HFF-Myc (cell line): ENCODE results near the gene NLK.
A peak's percentile ranks its signal among the peaks of the same experiment; 100 is the strongest.
"Not testable (repeated sequence)": the region's sequence is repeated elsewhere in the genome, so short reads cannot be mapped to it uniquely, and the experiment has no call there.

ENCODE experiments used
- DNase-seq: peaks from one replicate; pipeline ENCODE4 v3.0.0-alpha.2; 2011; ENCODE audit warnings: low read depth; ENCODE audit errors: extremely low read depth
- H3K4me3 ChIP-seq: replicated peaks from 2 replicates; pipeline ENCODE4 v1.5.1; 2011; ENCODE audit warnings: low read depth, mild to moderate bottlenecking, control low read depth, low read length
- TF ChIP-seq, protein P1 (sequence below): IDR thresholded peaks from 2 replicates; pipeline ENCODE4 v1.5.1; 2012; ENCODE audit warnings: mild to moderate bottlenecking, low read depth, low read length, control low read depth; ENCODE audit errors: missing control alignments

Gene NLK

DNA sequence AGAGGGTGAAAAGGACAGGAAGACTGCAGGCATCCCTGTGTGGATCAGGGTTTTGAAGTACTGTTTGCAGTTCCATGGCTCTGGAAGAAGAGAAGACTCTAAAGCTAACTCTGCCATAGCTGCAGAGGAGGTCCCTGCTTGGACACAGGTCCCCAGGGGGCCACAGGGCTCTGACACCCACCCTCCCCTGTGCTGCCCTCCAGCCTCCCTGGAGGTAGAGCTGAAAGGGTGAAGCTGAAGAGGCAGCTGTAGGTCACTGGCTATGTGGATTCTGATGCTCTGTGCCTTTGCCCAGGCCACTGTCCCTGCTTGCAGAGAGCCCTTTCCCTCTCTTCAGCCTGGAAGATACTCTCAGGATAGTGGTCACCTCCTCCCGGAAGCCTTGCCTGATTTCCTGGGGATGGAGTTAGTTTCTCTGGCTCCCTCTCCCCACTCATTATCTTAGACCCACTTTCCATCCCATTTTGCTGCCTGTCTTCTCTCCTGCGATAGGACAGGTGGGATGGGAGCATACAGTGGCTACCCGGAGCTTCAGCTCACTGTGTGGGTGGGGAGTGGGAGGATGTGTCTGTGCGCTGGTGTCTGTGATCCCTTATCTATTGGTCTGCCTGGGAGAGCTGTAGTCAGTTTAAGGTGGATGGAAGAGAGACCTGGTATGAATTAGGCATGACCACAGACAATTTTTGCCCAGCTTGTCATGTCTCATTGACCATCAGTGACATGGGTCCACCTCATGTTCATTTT lies 186.7 kb downstream of the NLK start:
- no peak for DNase-seq
- no peak overlapping the region for H3K4me3 ChIP-seq
- TF ChIP-seq, protein P1, sequence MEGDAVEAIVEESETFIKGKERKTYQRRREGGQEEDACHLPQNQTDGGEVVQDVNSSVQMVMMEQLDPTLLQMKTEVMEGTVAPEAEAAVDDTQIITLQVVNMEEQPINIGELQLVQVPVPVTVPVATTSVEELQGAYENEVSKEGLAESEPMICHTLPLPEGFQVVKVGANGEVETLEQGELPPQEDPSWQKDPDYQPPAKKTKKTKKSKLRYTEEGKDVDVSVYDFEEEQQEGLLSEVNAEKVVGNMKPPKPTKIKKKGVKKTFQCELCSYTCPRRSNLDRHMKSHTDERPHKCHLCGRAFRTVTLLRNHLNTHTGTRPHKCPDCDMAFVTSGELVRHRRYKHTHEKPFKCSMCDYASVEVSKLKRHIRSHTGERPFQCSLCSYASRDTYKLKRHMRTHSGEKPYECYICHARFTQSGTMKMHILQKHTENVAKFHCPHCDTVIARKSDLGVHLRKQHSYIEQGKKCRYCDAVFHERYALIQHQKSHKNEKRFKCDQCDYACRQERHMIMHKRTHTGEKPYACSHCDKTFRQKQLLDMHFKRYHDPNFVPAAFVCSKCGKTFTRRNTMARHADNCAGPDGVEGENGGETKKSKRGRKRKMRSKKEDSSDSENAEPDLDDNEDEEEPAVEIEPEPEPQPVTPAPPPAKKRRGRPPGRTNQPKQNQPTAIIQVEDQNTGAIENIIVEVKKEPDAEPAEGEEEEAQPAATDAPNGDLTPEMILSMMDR: no peak

GRCh38 chr17:28230011-28230410 lies 187.5 kb downstream of the NLK start:
- TF ChIP-seq, protein P1: no peak
- no peak for DNase-seq
- no peak overlapping the region for H3K4me3 ChIP-seq

- H3K4me3 ChIP-seq, DNase-seq: not testable (repeated sequence)
Observed at GRCh38 chr17:28230607-28231006, 188.1 kb downstream of the NLK start.

- H3K4me3 ChIP-seq, DNase-seq: not testable (repeated sequence)
Observed at GRCh38 chr17:28231624-28232023, 189.1 kb downstream of the NLK start.

DNA sequence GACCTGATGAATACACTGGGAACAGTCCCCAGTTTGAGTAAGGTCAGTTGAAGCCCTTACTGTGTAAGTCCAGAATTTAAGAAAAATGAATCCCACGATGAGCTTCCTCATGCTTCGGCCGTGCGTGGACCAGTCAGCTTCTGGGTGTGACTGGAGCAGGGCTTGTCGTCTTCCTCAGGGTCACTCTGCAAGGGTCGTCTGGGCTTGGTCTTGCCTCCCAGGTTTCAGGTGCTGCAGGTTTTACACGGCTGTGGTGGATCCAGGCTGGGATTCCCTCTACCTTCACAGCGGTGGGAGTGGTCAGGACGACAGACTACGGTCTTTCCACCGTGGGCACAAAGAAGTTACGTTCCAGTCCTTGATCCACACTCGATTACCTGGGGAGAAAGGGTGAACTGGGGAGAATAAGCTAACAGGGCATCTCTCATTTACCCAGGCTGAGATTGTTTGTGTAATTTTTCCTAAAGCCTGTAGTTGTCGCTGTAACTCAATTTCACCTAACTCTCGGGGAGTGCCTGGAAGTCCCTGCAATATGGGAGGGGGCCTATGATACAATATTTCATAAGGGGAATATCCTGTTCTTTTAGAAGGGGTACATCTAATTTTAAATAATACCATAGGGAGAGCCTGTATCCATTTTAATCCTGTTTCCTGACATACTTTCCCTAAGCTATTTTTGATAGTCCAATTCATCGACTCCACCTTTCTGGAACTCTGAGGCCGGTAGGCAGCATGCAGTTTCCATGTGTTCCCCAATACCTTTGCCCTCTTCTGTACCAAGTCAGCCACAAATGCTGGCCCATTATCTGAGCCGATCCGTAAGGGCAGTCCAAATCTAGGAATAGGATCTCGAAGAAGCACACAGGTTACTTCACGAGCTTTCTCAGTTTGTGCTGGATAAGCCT lies 190.7 kb downstream of the NLK start:
- H3K4me3 ChIP-seq, DNase-seq: not testable (repeated sequence)

GRCh38 chr17:28233872-28234856 lies 191.7 kb downstream of the NLK start:
- not testable (repeated sequence) for DNase-seq, H3K4me3 ChIP-seq

More for the DNA sequence above, 190.7 kb downstream of the NLK start:
- TF ChIP-seq, protein P1: peak; percentile 42

- DNase-seq, H3K4me3 ChIP-seq: not testable (repeated sequence)
Observed at GRCh38 chr17:28235066-28235700, 192.7 kb downstream of the NLK start.

DNA sequence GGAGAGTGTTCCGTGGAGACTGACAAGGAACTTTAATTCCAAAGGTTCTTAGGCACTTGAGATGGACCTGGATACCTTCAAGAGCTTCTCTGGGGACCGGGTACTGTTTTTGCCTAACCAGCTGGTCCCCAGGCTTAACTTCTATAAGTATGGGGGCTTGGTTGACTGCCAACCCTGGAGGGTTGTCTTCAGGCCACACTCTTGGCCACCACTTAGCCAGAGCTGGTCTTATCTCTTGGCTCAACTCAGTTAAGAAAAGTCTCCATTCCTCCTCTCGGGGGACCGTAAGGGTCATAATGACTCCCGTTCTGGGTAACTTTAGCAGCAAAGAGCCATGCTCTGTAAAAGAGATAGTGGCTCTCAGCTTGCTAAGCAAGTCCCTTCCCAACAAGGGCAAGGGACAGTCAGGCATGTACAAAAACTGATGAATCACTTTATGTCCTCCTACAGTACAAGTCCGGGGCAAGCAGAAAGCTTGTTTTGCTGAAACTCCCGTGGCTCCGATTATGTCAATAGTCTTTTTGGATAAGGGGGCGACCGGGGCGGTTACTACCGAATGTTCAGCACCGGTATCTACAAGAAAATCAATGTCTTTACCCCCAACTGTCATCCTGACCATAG lies 193.7 kb downstream of the NLK start:
- DNase-seq, H3K4me3 ChIP-seq: not testable (repeated sequence)

DNA sequence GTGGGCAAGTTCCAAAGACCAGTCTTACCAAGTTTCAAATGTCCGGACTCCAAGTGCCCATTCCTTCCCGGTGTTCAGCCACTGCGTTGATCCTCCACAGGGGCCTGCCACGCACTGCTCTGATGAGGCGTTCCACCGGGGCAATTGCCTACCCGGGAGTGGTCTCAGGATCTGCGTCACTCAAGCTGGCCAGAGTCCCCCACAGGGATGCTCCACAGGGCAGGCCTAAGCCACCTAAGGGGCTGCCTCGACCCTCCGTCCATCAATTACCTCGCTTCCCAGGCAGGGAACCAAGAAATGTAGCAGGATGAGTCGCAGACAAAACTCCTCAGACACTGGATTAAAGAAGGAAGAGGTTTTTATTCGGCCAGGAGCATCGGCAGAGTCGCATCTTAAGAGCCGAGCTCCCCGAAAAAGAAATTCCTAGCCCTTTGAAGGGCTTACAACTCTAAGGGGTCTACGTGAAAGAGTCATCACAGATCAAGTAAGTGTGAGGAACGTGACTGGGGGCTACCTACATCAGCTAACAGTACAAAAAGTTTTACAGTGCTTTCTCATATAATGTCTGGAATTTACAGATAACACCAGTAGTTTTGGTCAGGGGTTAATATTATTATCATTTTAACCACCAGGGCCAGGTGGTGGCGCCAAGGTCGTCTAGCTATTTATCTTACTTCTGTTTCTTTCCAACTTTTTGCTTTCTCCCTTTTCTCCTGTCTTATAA lies 196.2 kb downstream of the NLK start:
- H3K4me3 ChIP-seq, DNase-seq: not testable (repeated sequence)
